Suprapubic skin (tissue), 4 donors: Measurements from ENCODE around the gene L2HGDH. TPM values are rescaled to one million over a fixed set of nuclear protein-coding genes. Genes with fewer than 3 reads are reported as not detected.

Experiments used
- DNase-seq, 2 donors: peaks; one replicate each; pipeline ENCODE4 v3.0.0-alpha.2; 2019; ENCODE audit warnings: low spot score in 2 of 2
- H3K27ac ChIP-seq: fragments of 200-600 bp; sonication (generic); one replicate; pipeline ENCODE4 v1.5.1; 2019
- H3K27me3 ChIP-seq: fragments of 200-600 bp; sonication (generic); one replicate; pipeline ENCODE4 v1.5.1; 2019
- H3K36me3 ChIP-seq: fragments of 200-600 bp; sonication (generic); one replicate; pipeline ENCODE4 v1.5.1; 2019
- H3K4me1 ChIP-seq: fragments of 200-600 bp; sonication (generic); one replicate; pipeline ENCODE4 v1.5.1; 2019
- H3K4me3 ChIP-seq: fragments of 200-600 bp; sonication (generic); one replicate; pipeline ENCODE4 v1.5.1; 2019; ENCODE audit warnings: mild to moderate bottlenecking
- H3K9me3 ChIP-seq: fragments of 200-600 bp; sonication (generic); one replicate; pipeline ENCODE4 v1.5.1; 2019
- EP300 ChIP-seq: sonication (generic); formaldehyde crosslinking; IDR thresholded peaks from one replicate; pipeline ENCODE4 v1.6.1; 2017; ENCODE audit warnings: antibody characterized with exemption
- POLR2A ChIP-seq, 2 donors: fragments of 450-650 bp; IDR thresholded peaks; one replicate each; pipeline ENCODE4 v1.6.1; 2017; ENCODE audit warnings: antibody characterized with exemption in 2 of 2, mild to moderate bottlenecking in 2 of 2, moderate library complexity in 2 of 2
- POLR2AphosphoS5 ChIP-seq, 3 donors: sonication (generic); formaldehyde crosslinking; IDR thresholded peaks; one replicate each; pipeline ENCODE4 v1.6.1; 2017; ENCODE audit warnings: antibody characterized with exemption in 3 of 3
- WGBS: methylation state at CpG from one replicate; pipeline ENCODE4 v1.1.5; 2018; 5-methylcytosine and 5-hydroxymethylcytosine counted together
- total RNA-seq, 4 donors: library from RNA; depleted of rRNA; stranded (reverse); fragments of >200 nt; gene quantifications; one replicate each; pipeline ENCODE4 v1.1.0, GENCODE V29; 2016
- TF ChIP-seq, protein P1 (sequence below), 2 donors: fragments of 200-600 bp in 1 of 2; fragments of 450-650 bp in 1 of 2; sonication (generic) in 1 of 2; IDR thresholded peaks; one replicate each; pipeline ENCODE4 v1.5.1; 2016 to 2019; ENCODE audit warnings: antibody characterized with exemption in 2 of 2, mild to moderate bottlenecking in 1 of 2, moderate library complexity in 1 of 2

L2HGDH gene
- total RNA-seq, 4 donors from 2014 or later = 6.8 to 11.0 (median 9.2) TPM

DNA sequence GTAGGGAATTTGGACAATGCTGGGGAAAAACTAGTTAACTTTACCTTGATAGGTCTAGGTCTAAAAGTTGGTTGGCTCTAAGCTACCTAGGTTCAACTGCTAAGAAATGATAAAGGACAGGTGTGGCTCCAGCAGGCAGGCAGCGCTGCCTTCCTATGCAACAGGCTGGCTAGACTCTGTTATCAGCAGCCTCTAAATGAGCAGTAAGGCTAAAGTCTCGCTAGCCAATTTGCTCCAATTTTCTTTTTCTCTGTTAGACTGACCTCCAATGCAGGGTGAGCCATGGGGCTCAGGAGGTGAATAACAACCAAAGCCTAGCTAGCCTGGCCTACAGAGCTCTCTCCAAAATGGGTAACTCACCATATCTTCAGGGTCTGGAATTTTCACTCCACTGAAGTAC is 26.6 kb upstream of the L2HGDH start:
- DNase-seq = no peak
- no peaks in the 10 kb centered on the region for H3K9me3 ChIP-seq
- no peaks in the 10 kb centered on the region for H3K27me3 ChIP-seq
- no peak overlapping the region for H3K27ac ChIP-seq
- TF ChIP-seq EP300 = no peak
- TF ChIP-seq, protein P1, sequence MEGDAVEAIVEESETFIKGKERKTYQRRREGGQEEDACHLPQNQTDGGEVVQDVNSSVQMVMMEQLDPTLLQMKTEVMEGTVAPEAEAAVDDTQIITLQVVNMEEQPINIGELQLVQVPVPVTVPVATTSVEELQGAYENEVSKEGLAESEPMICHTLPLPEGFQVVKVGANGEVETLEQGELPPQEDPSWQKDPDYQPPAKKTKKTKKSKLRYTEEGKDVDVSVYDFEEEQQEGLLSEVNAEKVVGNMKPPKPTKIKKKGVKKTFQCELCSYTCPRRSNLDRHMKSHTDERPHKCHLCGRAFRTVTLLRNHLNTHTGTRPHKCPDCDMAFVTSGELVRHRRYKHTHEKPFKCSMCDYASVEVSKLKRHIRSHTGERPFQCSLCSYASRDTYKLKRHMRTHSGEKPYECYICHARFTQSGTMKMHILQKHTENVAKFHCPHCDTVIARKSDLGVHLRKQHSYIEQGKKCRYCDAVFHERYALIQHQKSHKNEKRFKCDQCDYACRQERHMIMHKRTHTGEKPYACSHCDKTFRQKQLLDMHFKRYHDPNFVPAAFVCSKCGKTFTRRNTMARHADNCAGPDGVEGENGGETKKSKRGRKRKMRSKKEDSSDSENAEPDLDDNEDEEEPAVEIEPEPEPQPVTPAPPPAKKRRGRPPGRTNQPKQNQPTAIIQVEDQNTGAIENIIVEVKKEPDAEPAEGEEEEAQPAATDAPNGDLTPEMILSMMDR (IDR thresholded peaks at IDR 0.05) = no peak
- WGBS = 91% methylated on average over 2 of the region's 2 CpGs
- H3K4me1 ChIP-seq = peaks cover 42% of the 10 kb centered on the region
- H3K36me3 ChIP-seq = no peaks in the 10 kb centered on the region
- H3K4me3 ChIP-seq = no peak overlapping the region

DNA sequence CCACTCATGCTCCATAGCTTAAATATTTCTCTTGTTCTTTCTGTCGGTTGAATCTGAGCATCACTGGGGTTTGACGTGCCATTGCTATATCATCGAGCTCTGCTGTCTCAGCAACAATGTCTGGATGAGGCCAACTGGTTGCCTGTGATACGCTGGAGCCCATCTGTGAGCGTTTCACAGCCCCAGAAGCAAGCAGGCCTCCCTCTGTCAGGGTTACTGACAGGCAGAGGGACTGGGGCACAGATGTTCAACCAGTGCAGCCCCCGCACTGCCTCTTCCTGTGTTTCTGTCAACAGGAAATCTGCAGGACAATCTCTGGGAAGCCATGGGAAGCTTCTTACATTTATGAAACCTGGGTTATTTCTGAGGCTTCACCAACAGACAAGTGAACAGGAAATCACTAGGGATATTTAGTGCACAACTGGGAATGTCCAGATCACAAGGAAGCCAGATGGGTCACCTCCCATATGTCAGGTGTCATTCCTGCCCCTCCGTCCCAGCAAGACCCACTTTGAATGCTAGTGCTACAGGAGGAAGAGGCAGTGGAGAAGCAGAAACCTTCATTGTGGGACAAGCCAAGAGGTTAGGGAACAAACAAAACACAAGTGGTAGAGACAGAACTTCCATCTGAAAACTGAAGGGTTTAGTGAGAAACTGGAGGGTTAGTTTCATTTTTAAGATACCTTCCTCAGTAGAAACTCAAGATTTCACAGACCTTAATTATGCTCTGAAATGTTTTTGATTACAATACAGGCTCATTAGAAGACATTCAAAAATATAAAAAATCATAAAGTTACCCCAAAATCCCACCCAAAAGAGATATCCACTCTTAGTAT is 24.2 kb upstream of the L2HGDH start:
- Histone ChIP-seq H3K27me3 (no peaks in the 10 kb centered on the region), H3K4me1 (peaks cover 27% of the 10 kb centered on the region), H3K36me3 (peaks cover 7% of the 10 kb centered on the region), H3K4me3 (no peak overlapping the region), H3K27ac (peak overlapping the region; percentile 49), H3K9me3 (no peaks in the 10 kb centered on the region)
- no peak for DNase-seq
- WGBS = 45% methylated on average over 7 of the region's 7 CpGs
- TF ChIP-seq, protein P1 (IDR thresholded peaks at IDR 0.05) = no peak
- TF ChIP-seq POLR2A (IDR thresholded peaks at IDR 0.05) (no peak), EP300 (no peak), POLR2AphosphoS5 (IDR thresholded peaks at IDR 0.05) (no peak)

DNA sequence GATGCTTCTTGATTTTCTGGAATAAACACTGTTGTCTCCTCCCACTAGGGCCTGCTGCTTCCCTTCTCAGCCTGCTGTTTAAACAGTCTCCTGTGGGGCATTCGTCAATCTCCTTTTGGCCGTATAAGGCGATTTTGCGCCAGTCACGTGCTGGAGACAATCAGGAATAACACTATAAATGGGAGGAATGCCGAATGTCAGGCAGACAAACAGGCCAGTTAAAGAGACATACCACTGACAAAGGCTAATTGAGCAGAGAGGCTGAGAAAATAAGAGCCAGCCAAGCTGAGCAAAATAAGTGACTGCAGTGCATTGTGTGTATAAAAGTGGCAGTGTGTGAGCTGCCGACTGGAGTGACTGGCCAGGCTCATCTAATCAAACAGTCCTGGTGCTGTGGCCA is 23.4 kb upstream of the L2HGDH start:
- WGBS = 10% methylated on average over 7 of the region's 7 CpGs
- H3K27me3 ChIP-seq = no peaks in the 10 kb centered on the region
- TF ChIP-seq POLR2A (IDR thresholded peaks at IDR 0.05) = no peak
- TF ChIP-seq EP300 = no peak
- TF ChIP-seq POLR2AphosphoS5 (IDR thresholded peaks at IDR 0.05) = peak in 1 of 3 donors; percentile 14
- peaks cover 7% of the 10 kb centered on the region for H3K36me3 ChIP-seq
- no peaks in the 10 kb centered on the region for H3K9me3 ChIP-seq
- DNase-seq = peak in 1 of 2 donors; percentile 76
- no peak overlapping the region for H3K4me3 ChIP-seq
- H3K27ac ChIP-seq = peak overlapping the region; percentile 49
- H3K4me1 ChIP-seq = peaks cover 27% of the 10 kb centered on the region

DNA sequence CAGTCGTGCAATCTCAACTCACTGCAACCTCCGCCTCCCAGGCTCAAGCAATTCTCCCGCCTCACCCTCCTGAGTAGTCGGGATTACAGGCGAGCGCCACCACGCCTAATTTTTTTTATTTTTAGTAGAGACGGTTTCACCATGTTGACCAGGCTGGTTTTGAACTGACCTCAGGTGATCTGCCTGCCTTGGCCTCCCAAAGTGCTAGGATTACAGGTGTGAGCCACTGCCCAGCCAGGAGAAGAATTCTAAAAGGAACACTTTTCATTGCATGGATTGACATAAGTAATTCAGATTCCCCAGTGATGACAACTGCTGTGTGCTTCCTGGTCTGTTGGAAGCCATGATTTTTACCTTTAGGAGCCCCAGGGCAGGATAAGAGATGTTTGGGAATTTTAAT is 22.2 kb upstream of the L2HGDH start:
- Histone ChIP-seq H3K36me3 (peaks cover 12% of the 10 kb centered on the region), H3K4me1 (peaks cover 27% of the 10 kb centered on the region), H3K4me3 (no peak overlapping the region), H3K27me3 (no peaks in the 10 kb centered on the region), H3K9me3 (no peaks in the 10 kb centered on the region), H3K27ac (peak overlapping the region; percentile 14)
- no peak for TF ChIP-seq POLR2A (IDR thresholded peaks at IDR 0.05)
- TF ChIP-seq, protein P1 (IDR thresholded peaks at IDR 0.05) = no peak
- TF ChIP-seq POLR2AphosphoS5 (IDR thresholded peaks at IDR 0.05) = no peak
- TF ChIP-seq EP300 = no peak
- DNase-seq = no peak
- WGBS = 83% methylated on average over 8 of the region's 8 CpGs

- WGBS = 54% methylated on average over 3 of the region's 3 CpGs
- TF ChIP-seq POLR2A (IDR thresholded peaks at IDR 0.05) = no peak
- no peak for TF ChIP-seq POLR2AphosphoS5 (IDR thresholded peaks at IDR 0.05)
- no peak for TF ChIP-seq EP300
- TF ChIP-seq, protein P1 (IDR thresholded peaks at IDR 0.05) = no peak
- no peak for DNase-seq
- H3K9me3 ChIP-seq = no peaks in the 10 kb centered on the region
- H3K4me1 ChIP-seq = peaks cover 27% of the 10 kb centered on the region
- H3K27ac ChIP-seq = no peak overlapping the region
- no peak overlapping the region for H3K4me3 ChIP-seq
- H3K36me3 ChIP-seq = peaks cover 21% of the 10 kb centered on the region
- H3K27me3 ChIP-seq = no peaks in the 10 kb centered on the region
These were observed 21.0 kb upstream of the L2HGDH start for GRCh38 chr14:50333014-50333509.
